SK-N-SH (cell line): ENCODE results near the gene NEURL2.

Experiments used
- TCF12 ChIP-seq: IDR thresholded peaks from 2 replicates; pipeline ENCODE4 v1.4.0; 2012
- YY1 ChIP-seq: IDR thresholded peaks from 2 replicates; pipeline ENCODE4 v1.4.0; 2012; ENCODE audit warnings: low read depth, mild to moderate bottlenecking

- TF ChIP-seq TCF12, result no peak
- no peak for TF ChIP-seq YY1
Observed at GRCh38 chr20:45918182-45918737, 27.3 kb upstream of the NEURL2 start.
